GM04504 (cell line): ENCODE measurements around the gene VSIG4.
"Not testable (repeated sequence)": the region's sequence is repeated elsewhere in the genome, so short reads cannot be mapped to it uniquely, and the experiment has no call there.

Source experiments
- DNase-seq: peaks from one replicate; pipeline ENCODE4 v3.0.0-alpha.2; 2012; ENCODE audit warnings: low read depth

VSIG4 gene, protein sequence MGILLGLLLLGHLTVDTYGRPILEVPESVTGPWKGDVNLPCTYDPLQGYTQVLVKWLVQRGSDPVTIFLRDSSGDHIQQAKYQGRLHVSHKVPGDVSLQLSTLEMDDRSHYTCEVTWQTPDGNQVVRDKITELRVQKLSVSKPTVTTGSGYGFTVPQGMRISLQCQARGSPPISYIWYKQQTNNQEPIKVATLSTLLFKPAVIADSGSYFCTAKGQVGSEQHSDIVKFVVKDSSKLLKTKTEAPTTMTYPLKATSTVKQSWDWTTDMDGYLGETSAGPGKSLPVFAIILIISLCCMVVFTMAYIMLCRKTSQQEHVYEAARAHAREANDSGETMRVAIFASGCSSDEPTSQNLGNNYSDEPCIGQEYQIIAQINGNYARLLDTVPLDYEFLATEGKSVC

DNA sequence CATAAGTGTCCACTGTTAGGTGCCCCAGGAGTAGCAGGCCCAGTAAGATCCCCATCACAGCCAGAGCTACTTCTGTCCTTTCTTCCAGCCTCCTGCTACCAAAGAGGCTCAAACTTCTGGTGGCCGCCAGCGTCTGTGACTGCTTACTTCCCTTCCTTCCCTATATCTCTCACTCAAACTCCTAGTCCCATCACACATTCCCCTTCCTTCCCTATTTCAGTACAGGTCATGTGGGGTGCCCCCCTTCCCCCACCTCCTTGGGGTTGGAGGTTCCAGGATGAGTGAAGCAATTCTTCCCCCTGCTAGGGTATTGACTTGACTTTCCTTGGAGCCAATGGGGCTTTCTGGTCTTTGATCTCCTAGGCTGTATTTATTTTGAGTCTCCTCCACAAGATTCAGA lies at the start of gene VSIG4:
TSS of gene VSIG4 (minus strand) at position 137 of the 400 bp plus-strand sequence. CDS start at position 55, 82 bp downstream.
- DNase-seq, result no peak

DNA sequence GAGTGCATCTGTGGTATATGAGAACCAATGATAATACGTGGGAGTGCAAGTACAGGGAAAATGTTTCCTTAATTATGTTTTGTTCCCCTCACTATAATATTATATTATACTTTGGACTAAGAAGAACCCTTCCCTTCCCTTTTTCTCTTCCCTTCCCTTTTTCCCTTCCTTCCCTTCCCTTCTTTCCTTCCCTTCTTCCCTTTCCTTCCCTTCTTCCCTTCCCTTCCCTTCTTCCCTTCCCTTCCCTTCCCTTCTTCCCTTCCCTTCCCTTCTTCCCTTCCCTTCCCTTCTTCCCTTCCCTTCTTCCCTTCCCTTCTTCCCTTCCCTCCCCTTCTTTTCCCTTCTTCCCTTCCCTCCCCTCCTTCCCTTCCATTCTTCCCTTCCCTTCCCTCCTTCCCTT lies 36.9 kb upstream of the VSIG4 start:
- DNase-seq, result no peak

DNA sequence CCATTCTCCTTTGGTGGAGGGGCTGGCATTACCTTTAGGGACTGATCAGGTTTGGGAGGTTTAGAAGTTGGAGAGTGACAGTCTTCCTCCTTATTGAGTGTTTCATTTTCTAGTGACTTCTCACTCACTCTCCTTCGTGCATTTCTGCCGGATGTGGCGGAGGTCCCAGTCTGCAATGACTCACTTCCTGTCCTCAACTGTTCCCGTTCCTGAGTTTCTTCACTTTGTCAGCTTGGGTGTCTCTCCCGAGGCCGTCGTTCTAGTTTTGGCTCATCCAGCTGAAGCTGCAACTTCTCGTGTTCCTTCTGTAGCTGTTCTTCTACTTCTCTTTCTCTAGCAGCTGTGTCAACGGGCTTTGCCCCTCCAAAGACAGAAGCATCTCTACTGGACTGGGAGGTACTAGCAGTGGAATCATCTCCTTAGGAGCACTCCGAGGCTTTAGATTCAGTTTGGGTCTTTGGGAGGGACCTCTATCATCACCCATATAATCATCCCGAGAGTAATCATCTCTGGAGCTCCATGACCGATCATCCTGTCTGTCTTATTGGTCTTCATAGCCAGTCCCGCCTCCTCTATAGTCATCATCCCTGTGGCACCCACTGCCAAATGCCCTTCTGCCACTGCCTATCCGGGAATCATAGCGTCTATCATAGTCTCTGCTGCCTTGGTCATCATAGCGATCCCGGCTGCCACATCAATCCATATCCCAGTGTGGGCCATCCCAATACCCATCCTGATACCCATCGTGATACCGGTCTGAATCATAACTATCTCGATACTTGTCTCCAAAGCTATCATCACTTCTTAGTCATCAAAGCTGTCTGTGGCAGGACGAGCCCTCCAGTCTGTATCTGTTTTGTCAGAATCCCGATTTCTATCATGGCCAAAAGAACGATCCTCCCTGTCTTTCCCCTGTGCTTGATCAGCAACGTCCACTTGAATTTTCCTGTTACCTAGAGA lies 35.3 kb upstream of the VSIG4 start:
- peak; percentile 0 for DNase-seq

DNA sequence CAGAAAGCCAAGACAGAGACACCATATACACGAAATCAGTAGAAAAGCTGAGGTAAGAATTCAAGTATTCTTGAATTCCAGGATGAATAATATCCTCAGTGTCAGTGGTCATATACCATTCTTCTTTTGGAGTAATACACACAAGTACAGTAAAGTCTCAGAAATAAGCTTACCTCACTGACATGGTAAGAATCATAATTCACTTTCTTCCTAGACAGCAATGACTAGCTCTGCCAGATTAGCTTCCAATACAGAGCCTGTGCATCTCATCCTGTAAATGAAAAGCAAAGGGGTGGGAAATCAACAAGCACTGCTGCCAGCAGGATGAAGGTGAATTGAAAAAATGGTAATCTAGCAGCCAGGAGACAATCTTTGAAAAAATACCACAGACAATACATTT lies 31.2 kb upstream of the VSIG4 start:
- DNase-seq, result no peak

DNA sequence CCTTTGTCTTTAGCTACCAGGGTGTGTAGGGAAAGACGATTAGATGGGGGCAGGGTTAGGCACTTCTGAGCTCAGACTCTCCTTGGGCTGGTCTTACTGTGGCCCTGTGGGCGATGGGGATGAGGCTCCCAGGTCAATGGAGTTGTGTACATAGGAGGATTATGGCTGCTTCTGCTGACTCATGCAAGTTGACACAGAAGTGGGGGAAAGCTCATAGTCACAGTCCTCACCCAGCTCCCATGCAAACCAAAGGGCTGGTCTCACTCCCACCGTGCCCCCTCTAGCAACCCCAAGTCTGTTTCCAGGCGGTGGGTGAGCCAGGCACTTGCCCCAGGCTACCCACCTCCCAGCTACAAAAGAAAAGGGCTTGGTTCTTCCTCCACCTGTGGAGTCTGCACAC lies 24.4 kb upstream of the VSIG4 start:
- no peak for DNase-seq

DNA sequence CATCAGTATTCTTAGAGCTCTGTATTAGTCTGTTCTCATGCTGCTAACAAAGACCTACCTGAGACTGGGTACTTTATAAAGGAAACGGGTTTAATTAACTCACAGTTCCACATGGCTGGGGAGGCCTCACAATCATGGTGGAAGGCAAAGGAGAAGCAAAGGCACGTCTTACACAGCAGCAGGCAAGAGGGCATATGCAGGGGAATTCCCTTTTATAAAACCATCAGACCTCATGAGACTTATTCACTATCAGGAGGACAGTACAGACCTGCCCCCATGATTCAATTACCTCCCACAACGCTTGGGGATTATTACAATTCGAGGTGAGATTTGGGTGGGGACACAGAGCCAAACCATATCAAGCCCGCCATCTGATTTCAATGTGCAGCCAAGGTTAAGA lies 17.1 kb upstream of the VSIG4 start:
- DNase-seq, result not testable (repeated sequence)

DNA sequence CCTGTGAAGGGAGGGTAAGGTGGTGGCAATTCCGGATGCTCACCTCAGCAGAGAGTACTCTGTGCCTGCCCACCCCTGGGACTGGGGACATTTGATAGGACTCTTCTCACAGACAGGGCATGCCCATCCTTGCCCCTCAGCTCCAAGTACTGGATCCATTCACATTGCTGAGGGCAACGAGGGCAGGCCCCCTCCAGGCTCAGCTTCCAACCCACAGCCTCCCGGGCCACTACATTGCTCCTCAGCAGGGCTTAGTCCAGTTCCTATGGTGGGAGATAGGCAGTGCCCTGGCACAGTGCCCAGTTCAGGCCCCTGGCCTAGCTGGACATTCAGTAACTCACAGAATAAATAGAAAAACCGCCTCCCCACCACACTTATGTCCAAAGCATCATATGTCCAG lies 15.1 kb upstream of the VSIG4 start:
- no peak for DNase-seq

DNA sequence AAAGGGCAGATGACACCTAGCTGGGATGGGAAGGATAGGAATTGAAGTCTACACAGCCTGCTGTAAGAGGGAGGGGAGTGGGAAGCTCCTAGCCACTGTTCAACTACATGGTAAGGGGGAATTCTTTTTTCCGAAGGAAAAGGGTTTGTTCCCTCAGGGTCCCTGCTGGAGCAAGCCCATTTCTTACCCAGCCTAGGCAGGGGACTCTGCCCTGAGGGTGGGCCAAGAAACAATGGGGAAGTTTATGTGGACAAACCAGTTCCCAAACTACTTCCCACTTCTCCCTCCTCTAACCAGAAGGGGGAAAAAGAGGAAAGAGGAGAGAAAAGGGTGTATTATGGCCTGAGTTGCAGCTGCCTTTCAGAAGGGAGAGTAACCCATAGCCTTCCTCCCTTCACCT lies 13.5 kb upstream of the VSIG4 start:
- no peak for DNase-seq

DNA sequence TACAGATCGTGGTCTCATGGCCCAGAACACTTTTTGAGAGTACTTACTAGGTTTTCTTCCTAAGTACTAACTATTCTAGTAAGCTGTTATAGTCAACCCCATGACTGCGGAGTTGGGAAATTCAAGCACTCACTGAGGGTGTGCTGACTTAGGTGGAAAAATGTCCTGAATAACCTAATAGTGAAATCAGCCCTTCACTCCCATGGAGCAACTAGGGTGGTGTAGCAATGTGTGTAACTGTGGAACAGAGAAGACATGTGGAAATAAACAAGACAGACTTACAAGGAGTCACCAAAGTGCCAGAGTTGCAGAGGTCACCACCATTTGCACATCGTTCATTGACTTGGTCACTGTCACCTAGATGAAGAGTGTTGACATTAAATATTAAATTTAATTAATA lies 12.1 kb upstream of the VSIG4 start:
- DNase-seq, result no peak

DNA sequence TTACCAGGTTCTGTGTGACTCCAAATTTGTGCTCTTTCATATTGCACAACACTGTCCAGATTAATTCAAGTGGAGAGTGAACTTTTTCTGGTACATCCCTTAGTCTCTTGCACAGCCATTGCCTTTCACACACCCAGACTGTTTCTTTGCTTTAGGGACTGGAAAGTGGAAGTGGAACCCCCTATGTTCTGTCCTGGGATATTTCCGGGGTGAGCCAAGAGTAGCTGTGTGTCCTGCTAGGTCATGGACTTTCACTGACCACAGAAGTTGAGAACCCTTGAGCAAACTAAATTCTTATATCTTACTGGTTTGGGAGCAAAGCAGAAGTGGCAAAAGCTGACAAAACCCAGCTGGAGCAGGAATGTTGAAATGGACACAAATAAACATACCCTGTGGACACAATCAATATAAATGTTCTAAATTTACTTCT lies 10.3 kb upstream of the VSIG4 start:
- DNase-seq, result no peak

DNA sequence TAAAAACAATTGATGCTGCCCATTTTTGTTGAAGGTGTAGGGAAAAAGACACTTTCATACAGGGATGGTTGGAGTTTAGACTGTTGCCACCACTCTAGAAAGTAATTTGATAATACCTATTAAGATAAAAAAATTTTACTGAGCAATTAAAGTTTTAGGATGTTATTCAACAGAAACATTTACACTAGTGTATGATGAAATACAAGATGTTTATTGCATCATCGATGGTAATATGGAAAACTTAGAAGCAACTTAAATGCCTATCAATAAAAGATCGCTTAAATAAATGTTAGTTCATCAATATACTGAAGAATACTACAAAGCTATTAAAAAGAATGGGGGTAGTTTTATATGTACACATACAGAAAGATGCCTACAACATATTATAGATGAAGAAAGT lies 9.2 kb upstream of the VSIG4 start:
- no peak for DNase-seq

DNA sequence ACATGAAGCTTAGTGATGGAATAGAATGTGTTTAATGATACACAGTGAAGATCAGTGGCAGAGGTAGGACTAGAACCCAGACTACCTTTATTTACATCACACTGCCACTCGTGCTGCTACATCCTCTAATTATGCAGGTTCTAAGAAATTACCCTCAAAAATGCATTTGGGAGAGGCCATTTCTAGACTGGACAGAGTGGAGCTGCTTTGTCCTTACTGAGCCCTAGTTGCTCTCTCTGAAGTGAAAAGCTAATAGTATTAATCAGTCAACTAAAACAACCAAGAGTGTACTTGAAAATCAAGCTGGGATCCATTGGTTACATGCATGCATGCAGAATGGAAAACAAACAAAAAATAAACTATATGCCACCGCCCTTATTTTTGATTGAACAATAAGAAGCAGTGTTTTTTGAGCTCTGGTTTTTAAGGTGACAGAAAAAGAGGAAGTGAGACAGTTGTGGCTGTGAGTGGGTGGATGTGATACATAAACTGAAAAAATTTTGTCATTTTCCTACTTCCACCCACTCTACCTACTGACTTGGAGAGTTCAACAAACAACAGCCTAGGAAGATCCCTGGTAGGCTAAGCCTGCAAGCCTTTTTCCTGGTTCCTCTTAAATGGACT lies 6.8 kb upstream of the VSIG4 start:
- DNase-seq, result no peak

DNA sequence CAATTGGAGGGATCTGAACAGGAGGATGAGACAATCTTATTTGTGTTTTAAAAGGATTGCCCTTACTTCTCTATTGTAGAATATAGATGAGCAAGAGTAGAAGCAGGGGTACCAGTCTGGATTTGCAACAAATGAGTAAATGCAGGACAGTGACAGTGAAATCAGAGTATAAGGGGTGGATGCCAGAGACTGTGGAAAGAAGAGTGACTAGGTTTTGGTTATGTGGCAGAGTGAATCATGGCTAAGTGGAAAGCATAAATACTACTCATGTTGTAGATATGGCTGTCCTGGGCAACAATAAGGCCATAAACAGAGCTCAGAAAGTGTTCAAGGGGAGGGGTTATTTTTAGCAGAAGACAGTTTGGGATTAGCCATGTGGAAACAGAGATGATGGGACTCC lies 6.0 kb upstream of the VSIG4 start:
- no peak for DNase-seq

DNA sequence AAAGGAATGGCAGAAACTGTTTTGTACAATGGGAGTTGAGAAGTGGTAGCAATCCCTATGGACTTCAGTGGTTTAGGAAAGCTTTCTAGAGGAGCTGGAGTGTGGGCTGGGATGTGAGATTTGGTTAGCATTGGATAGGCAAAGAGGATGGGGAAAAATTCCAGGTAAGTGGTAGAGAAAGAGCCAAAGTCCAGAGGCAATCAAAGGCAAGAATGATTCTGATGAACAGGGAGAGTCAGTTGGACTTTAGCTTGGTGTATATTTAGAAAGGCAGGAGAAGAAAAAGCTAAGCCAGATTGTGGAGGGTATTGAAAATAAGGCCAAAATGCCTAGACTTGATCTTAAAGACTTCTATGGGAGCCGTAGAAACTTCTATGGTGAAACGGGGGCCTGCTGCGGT lies 3.7 kb upstream of the VSIG4 start:
- no peak for DNase-seq

DNA sequence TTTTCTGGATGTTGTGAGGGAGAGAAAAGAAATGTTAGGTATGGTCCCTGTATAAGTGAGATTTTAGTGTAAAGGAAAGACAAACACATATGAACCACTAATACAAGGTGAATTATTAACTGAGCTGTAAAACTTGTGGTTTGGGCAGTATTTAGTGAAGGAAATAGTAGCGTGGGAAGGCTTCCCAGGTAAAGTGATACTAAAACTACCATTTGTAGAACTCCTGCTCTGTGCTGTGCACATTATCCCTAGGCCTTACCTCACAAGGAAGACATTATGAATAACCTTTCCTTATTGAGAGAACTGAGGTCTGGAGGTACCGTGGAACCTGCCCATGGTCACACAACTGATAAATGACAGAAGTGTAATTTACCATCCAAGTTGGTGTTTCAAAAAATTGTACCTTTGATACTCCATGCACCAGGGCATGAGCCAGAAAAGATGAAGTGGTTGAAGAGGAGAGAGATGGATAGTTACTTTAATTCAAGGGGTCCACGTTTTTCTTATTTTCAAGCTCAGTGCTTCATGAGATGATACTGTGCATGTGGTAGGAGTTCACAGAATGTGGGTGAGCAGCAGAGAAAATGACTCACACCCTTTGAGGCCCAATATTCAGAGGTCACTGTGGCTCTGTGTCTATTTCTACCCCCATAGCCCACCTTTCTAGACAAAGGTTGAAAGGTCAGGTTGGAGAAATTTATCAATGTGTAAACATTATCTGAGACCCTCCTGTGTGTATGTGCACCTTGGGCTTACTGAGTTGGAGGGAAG lies 2.6 kb upstream of the VSIG4 start:
- no peak for DNase-seq

DNA sequence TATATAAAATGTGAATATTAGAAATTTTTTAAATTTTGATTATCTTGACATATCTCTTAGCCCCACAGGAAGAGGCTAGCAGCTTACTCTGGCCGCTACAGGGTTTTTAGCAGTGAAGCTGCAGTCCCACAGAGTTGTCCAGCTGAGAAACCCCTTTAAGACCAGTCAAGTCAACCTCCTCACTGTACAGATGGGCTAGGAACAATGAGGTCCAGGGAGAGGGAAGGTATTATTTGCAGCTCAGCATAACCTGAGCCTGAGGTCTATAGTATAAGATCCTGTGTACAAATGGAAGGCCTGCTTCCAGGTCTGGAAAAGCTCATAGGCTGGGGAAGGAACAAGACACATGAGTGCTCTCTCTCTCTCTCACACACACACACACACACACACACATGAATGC lies 1.8 kb downstream of the VSIG4 start:
- DNase-seq, result no peak

DNA sequence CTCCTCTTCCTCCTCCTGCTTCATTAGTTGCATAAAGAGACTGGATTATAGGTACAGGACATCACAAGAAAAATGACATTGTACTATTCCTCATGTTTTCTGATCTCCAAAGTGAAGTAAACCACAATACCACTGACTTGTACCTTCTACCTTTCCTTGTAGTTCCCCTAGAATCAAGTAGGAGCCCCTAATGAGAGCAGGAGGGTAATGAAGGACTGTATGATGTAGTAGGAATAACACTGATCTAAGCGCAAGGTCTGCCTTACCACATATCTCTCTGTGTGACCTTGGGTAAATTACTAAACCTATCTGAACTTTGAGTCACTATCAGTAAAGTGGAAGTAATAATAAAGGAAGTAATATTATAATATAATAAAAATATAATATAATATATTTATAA lies 3.6 kb downstream of the VSIG4 start:
- DNase-seq, result no peak

DNA sequence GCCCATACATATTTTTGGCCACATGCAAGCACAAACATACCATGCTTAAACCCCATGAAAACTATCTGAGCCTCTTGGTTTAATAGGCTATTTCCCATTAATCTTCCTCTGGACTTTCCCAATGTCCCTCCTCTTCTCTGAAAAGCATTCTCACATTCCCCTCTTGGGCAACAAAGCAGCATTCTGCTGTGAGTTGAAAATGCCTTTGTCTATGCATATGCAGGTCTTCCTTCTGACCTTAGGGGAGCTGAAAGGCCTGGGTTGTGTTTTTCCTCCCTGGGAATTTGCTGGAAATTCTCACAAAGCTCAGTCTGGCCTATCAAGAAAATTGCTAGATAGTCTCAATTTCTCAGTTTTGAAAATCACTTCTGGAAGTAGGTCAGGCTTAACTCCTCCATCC lies 4.2 kb downstream of the VSIG4 start:
- DNase-seq, result no peak

DNA sequence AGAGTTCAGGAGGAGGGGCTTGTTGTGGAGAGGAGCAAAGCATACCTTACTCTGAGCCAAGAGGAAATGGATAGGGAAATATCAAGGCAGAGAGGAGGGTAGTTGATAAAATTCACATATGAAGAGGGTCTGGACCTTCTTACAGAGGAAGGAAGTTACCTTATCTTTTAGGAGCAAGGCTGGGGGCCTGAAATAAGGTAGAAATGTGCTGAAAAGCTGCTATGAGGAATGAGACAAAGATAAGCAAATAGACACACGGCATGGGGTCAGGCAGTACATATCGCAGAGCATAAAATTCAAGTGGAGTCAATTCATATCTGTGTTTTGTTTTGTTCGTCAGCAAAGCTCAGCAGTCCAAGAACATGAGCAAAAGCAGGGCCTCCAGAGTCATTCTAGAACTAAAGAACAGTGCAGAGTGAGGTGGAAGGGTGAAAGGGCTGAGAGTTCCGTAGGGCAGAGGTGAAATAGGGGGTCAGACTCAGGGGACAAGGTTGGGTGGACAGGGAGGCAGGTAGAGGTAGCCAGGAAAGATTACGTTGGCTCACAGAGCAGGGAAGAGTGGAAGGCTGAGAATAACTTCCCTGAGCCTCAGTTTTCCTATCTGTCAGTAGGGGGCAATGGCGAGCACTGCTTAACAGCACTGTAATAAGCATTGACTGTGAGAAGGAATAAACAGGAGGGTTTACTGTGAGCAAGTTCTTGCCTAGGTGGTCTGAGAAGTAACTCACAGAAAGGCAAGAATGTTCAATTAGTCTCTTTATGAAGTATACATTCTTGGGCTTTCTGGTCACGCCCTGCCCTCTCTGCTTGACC lies 9.2 kb downstream of the VSIG4 start:
- peak; percentile 4 for DNase-seq

DNA sequence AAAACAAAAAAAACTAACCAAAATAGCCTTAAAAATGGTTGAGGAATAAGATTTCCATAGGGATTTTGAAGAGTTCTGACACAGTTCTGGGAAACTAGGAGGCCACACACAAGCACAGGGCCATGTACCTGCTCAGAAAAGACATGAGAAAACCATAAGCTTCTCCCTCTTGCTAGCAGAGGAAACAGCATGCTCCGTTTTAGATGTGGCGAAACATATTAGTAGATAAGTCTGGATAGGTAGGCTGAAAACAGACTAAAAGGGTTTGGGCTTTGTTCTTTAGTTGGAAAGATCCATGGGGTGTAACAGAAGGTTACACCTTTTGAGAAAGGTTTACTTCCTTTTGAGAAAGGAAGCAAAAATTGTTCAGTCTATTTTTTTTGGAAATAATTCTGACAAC lies 10.9 kb downstream of the VSIG4 start:
- DNase-seq, result no peak

DNA sequence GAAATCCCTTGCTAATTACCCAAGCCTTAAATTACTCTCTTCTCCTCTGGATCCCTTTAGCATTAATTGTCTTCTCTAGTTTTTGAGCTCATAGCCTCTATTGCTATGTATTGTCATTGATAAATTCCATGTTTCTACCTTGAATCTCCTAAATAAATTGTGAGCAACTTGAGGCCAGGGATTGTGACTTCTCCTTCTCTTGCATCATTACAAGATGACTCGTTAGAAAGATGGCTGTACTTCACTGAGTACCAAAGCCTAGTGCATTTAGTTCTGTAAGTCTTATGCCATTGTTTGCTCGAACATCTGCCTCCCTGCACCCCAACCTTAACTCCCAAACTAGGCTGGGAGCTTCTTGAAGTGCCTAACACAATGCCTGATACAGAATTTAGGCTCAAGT lies 15.3 kb downstream of the VSIG4 start:
- DNase-seq, result no peak
